Thyroid gland (tissue), 4 donors: ENCODE data around the gene PSRC1. TPM values are rescaled to one million over a fixed set of nuclear protein-coding genes. Genes with fewer than 3 reads are reported as not detected.

Experiments used
- DNase-seq, 2 donors: peaks; one replicate each; pipeline ENCODE4 v3.0.0-alpha.2; 2019
- H3K27ac ChIP-seq, 3 donors: fragments of 200-600 bp; sonication (generic); 1 replicate in 2 of 3; 2 replicates in 1 of 3; pipeline ENCODE4 v1.5.1; 2016 to 2019; ENCODE audit warnings: mild to moderate bottlenecking in 1 of 3, moderate library complexity in 1 of 3
- H3K27me3 ChIP-seq: fragments of 200-600 bp; sonication (generic); one replicate; pipeline ENCODE4 v1.5.1; 2019
- H3K36me3 ChIP-seq, 2 donors: fragments of 200-600 bp; sonication (generic); one replicate each; pipeline ENCODE4 v1.5.1; 2016 to 2019
- H3K4me1 ChIP-seq, 2 donors: fragments of 200-600 bp; sonication (generic); one replicate each; pipeline ENCODE4 v1.5.1; 2017 to 2019
- H3K4me3 ChIP-seq, 3 donors: fragments of 200-600 bp; sonication (generic); replicated peaks in 1 of 3; 1 replicate in 2 of 3; 2 replicates in 1 of 3; pipeline ENCODE4 v1.5.1; 2016; ENCODE audit warnings: mild to moderate bottlenecking in 1 of 3
- H3K9me3 ChIP-seq: fragments of 200-600 bp; sonication (generic); one replicate; pipeline ENCODE4 v1.5.1; 2017
- POLR2A ChIP-seq, 2 donors: fragments of 450-650 bp; IDR thresholded peaks; one replicate each; pipeline ENCODE4 v1.6.1; 2017; ENCODE audit warnings: antibody characterized with exemption in 2 of 2, mild to moderate bottlenecking in 2 of 2, moderate library complexity in 1 of 2
- WGBS, 2 donors: methylation state at CpG; one replicate each; pipeline ENCODE4 v1.1.5; 2017; 5-methylcytosine and 5-hydroxymethylcytosine counted together
- intact Hi-C: fragments of 100-400 bp; cut with DNase I; formaldehyde crosslinking; loops from one replicate; pipeline ENCODE4 v1.15.1; 2023
- total RNA-seq, 4 donors: library from RNA; depleted of rRNA; stranded (reverse); fragments of >200 nt; gene quantifications; one replicate each; pipeline ENCODE4 v1.2.3, GENCODE V29; 2016
- TF ChIP-seq, protein P1 (sequence below), 6 experiments: fragments of 200-600 bp in 3 of 6; fragments of 450-650 bp in 3 of 6; sonication (generic) in 3 of 6; IDR thresholded peaks; one replicate each; pipeline ENCODE4 v1.5.1; 2016 to 2019; ENCODE audit warnings: antibody characterized with exemption in 6 of 6, mild to moderate bottlenecking in 2 of 6, inconsistent platforms in 1 of 6, moderate library complexity in 1 of 6

The PSRC1 gene
- total RNA-seq, 4 donors from 2014 or later = 1.0 to 4.0 (median 2.2) TPM

DNA sequence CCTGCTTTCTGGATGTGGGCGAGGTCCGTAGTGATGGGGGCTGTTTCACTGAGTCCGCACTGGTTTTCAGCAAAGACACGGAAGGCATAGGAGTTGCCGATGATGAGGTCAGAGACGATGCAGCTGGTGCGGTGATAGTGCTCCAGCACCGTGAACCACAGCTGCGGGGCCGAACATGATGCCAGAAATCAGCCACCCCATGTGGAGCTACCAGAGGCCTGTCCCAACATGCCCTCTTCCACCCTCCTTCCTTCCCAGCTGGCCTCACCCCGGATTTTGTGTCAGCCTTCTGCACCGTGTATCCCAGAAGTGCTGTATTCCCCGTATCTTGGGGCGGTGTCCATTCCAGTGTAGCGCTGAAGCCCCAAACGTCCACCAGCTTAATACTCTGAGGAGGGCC is 13.8 kb upstream of the PSRC1 start:
- H3K27me3 ChIP-seq = no peaks in the 10 kb centered on the region
- H3K9me3 ChIP-seq = no peaks in the 10 kb centered on the region
- H3K27ac ChIP-seq = no peak overlapping the region
- no peaks in the 10 kb centered on the region for H3K36me3 ChIP-seq
- intact Hi-C loops = no loop called here
- H3K4me3 ChIP-seq = no peak overlapping the region
- H3K4me1 ChIP-seq = peaks cover 17 to 33% of the 10 kb centered on the region in 2 donors
- DNase-seq = no peak
- TF ChIP-seq, protein P1, sequence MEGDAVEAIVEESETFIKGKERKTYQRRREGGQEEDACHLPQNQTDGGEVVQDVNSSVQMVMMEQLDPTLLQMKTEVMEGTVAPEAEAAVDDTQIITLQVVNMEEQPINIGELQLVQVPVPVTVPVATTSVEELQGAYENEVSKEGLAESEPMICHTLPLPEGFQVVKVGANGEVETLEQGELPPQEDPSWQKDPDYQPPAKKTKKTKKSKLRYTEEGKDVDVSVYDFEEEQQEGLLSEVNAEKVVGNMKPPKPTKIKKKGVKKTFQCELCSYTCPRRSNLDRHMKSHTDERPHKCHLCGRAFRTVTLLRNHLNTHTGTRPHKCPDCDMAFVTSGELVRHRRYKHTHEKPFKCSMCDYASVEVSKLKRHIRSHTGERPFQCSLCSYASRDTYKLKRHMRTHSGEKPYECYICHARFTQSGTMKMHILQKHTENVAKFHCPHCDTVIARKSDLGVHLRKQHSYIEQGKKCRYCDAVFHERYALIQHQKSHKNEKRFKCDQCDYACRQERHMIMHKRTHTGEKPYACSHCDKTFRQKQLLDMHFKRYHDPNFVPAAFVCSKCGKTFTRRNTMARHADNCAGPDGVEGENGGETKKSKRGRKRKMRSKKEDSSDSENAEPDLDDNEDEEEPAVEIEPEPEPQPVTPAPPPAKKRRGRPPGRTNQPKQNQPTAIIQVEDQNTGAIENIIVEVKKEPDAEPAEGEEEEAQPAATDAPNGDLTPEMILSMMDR (IDR thresholded peaks at IDR 0.05) = no peak
- no peak for TF ChIP-seq POLR2A (IDR thresholded peaks at IDR 0.05)
- WGBS, 2 donors = 95 to 97% methylated on average over 15 to 16 of the region's 16 CpGs

DNA sequence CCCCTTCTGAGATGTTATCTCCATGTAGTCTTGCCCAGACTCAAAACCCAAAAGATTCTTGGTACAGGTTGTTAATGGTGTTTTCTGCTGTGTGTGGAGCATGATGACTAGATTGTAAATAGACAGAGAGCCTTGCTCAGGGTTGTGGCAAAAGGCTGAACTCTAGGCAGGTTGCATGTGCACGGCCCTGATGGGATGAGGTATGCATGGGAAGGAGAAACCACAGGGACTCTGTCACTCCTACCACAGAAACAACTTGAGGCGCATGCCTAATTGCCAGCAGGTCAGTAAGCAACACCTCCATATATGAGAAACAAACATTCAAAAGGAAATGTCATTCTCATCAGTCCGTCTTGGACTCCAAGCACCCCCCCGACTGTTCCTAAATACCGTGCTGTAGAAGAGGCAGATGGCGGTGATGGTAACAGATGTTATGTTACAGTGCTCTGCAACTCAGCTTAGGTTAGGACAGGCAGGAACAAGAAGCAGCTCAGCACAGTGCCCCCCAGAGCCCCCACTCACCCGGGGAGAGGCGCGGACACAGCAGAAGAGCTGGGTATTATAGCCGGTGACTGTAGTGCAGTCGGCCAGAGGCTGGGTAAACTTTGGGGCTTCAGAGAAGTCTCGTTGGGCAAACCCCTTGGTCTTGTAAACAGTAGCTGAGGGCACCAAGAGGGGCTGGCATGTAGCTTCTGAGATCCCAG is 12.9 kb upstream of the PSRC1 start:
- no peak overlapping the region for H3K4me3 ChIP-seq
- TF ChIP-seq, protein P1 (IDR thresholded peaks at IDR 0.05) = no peak
- no peak for TF ChIP-seq POLR2A (IDR thresholded peaks at IDR 0.05)
- WGBS, 2 donors = 81 to 90% methylated on average over 12 of the region's 12 CpGs
- intact Hi-C loops = no loop called here
- peaks cover 25 to 36% of the 10 kb centered on the region in 2 donors for H3K4me1 ChIP-seq
- H3K9me3 ChIP-seq = no peaks in the 10 kb centered on the region
- H3K27me3 ChIP-seq = no peaks in the 10 kb centered on the region
- no peaks in the 10 kb centered on the region for H3K36me3 ChIP-seq
- no peak overlapping the region for H3K27ac ChIP-seq
- DNase-seq = no peak

DNA sequence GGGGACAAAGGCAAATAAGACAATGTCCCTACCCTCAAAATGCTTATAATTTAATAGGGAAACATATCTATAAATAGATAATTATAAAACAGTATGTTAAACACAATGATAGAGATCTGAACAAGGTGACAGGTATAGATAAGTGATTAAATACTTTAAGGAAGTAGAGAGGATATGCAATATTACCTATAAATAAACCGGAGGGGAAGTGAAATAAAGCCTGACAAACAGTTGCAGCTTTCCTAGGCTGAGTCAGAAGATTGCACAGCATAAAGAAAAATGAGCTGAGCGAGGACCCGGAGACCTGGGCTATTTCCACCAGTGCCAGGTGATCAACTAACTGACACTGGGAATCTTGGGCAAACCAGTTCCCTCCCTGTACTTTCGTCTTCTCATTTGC is 11.5 kb upstream of the PSRC1 start:
- Histone ChIP-seq H3K4me1 (peaks cover 26 to 31% of the 10 kb centered on the region in 2 donors), H3K9me3 (no peaks in the 10 kb centered on the region), H3K36me3 (no peaks in the 10 kb centered on the region), H3K27me3 (no peaks in the 10 kb centered on the region), H3K4me3 (no peak overlapping the region), H3K27ac (no peak overlapping the region)
- TF ChIP-seq POLR2A (IDR thresholded peaks at IDR 0.05) = no peak
- TF ChIP-seq, protein P1 (IDR thresholded peaks at IDR 0.05) = no peak
- no peak for DNase-seq
- 76 to 78% methylated on average over 4 of the region's 4 CpGs for WGBS, 2 donors
- intact Hi-C loops = no loop called here

DNA sequence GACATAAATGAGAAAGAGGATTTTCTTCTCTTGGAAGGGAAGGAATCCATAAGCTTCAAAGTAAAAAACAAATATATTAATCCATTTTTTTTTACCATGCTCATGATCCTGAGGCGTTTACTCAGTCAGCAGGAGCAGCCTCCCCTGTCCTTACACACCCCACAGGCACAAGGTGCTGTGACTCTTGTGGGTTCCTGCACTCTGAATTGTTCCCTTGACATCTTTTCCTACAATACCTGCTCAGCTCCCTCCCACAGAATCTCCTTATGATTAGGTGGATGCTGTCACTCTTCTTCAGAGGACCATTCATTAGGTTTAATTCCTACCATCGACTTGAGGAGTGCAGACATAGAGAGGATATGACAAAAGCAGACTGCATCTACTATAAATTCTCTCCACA is 10.1 kb upstream of the PSRC1 start:
- no peak for DNase-seq
- H3K4me1 ChIP-seq = peaks cover 14 to 17% of the 10 kb centered on the region in 2 donors
- no peak for TF ChIP-seq POLR2A (IDR thresholded peaks at IDR 0.05)
- TF ChIP-seq, protein P1 (IDR thresholded peaks at IDR 0.05) = no peak
- 73 to 79% methylated on average over 2 of the region's 2 CpGs for WGBS, 2 donors
- no peak overlapping the region for H3K4me3 ChIP-seq
- intact Hi-C loops = no loop called here
- H3K9me3 ChIP-seq = no peaks in the 10 kb centered on the region
- no peak overlapping the region for H3K27ac ChIP-seq
- no peaks in the 10 kb centered on the region for H3K36me3 ChIP-seq
- no peaks in the 10 kb centered on the region for H3K27me3 ChIP-seq

DNA sequence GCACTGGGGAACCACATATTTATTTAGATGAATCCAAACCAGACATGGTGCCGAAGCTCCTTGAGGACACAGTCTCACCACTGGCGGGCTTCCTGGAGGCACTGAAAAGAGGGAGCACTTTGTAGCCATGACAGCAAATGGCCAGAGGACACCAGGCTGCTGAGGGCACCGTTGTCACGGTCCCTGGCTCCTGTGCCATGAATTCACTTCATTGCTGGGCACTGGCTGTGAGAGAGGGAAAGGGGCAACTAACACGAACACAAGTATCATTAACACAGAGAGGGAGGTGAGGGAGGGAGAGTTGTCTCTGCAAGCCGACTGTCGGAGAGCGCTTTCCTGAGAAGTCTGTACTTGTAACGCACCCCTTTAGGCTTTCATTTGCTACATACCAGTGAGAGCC is 9.4 kb upstream of the PSRC1 start:
- H3K36me3 ChIP-seq = no peaks in the 10 kb centered on the region
- H3K9me3 ChIP-seq = no peaks in the 10 kb centered on the region
- no peak overlapping the region for H3K4me3 ChIP-seq
- DNase-seq = no peak
- TF ChIP-seq, protein P1 (IDR thresholded peaks at IDR 0.05) = no peak
- TF ChIP-seq POLR2A (IDR thresholded peaks at IDR 0.05) = no peak
- 72 to 73% methylated on average over 9 of the region's 9 CpGs for WGBS, 2 donors
- H3K27me3 ChIP-seq = no peaks in the 10 kb centered on the region
- peaks cover 10 to 14% of the 10 kb centered on the region in 2 donors for H3K4me1 ChIP-seq
- intact Hi-C loops = no loop called here
- H3K27ac ChIP-seq = no peak overlapping the region
